GM23338 (cell line): ENCODE results near the gene UVRAG. TPM values are rescaled to one million over a fixed set of nuclear protein-coding genes. Genes with fewer than 3 reads are reported as not detected.

Experiments used
- ATAC-seq: fragments of 200-7000 bp; cut with Tn5 transposase; 3 replicates; pipeline ENCODE4 v1.9.1; 2020
- DNase-seq: peaks from one replicate; pipeline ENCODE4 v3.0.0-alpha.2; 2015; ENCODE audit warnings: low spot score
- H2AFZ ChIP-seq: fragments of 200-600 bp; sonication (generic); 2 replicates; pipeline ENCODE4 v1.8.0; 2016; ENCODE audit warnings: antibody characterized with exemption, mild to moderate bottlenecking, moderate library complexity
- H3F3A ChIP-seq: fragments of 200-600 bp; sonication (generic); replicated peaks from 2 replicates; pipeline ENCODE4 v1.8.0; 2017; ENCODE audit warnings: antibody characterized with exemption, mixed run types, low read depth
- H3K27ac ChIP-seq: fragments of 200-600 bp; sonication (generic); 2 replicates; pipeline ENCODE4 v1.6.1; 2016; ENCODE audit warnings: low read depth
- H3K27me3 ChIP-seq: fragments of 200-600 bp; sonication (generic); 2 replicates; pipeline ENCODE4 v1.8.0; 2016; ENCODE audit warnings: mild to moderate bottlenecking, mixed run types, moderate library complexity; ENCODE audit not compliant: insufficient read depth
- H3K36me3 ChIP-seq: fragments of 200-600 bp; sonication (generic); 2 replicates; pipeline ENCODE4 v1.8.0; 2016; ENCODE audit warnings: mild to moderate bottlenecking; ENCODE audit not compliant: insufficient read depth
- H3K4me1 ChIP-seq: fragments of 200-600 bp; sonication (generic); 2 replicates; pipeline ENCODE4 v1.8.0; 2016; ENCODE audit warnings: mild to moderate bottlenecking, moderate library complexity; ENCODE audit not compliant: insufficient read depth
- H3K4me2 ChIP-seq: fragments of 200-600 bp; sonication (generic); 2 replicates; pipeline ENCODE4 v1.7.1; 2017; ENCODE audit warnings: mixed run types
- H3K4me3 ChIP-seq: fragments of 200-600 bp; sonication (generic); 2 replicates; pipeline ENCODE4 v1.6.1; 2016; ENCODE audit warnings: mixed run types
- H3K79me2 ChIP-seq: fragments of 200-600 bp; sonication (generic); replicated peaks from 2 replicates; pipeline ENCODE4 v1.8.0; 2017; ENCODE audit warnings: mild to moderate bottlenecking; ENCODE audit not compliant: insufficient read depth
- H3K9me2 ChIP-seq: fragments of 200-600 bp; sonication (generic); 2 replicates; pipeline ENCODE4 v1.8.0; 2017; ENCODE audit not compliant: insufficient read depth
- H4K20me1 ChIP-seq: fragments of 200-600 bp; sonication (generic); replicated peaks from 2 replicates; pipeline ENCODE4 v1.8.0; 2017; ENCODE audit warnings: mild to moderate bottlenecking; ENCODE audit not compliant: insufficient read depth
- H3K27ac Mint-ChIP-seq: 2 replicates; pipeline ENCODE4 v1.8.0; 2020; ENCODE audit warnings: inconsistent platforms, mild to moderate bottlenecking, moderate library complexity, mixed read lengths
- H3K27me3 Mint-ChIP-seq: 3 replicates; pipeline ENCODE4 v1.8.0; 2022; ENCODE audit warnings: low read depth, mild to moderate bottlenecking, moderate library complexity, mixed read lengths, inconsistent platforms; ENCODE audit not compliant: insufficient read depth, poor library complexity
- H3K36me3 Mint-ChIP-seq: 3 replicates; pipeline ENCODE4 v1.8.0; 2021; ENCODE audit warnings: low read depth, mild to moderate bottlenecking, inconsistent platforms, moderate library complexity, mixed read lengths
- H3K4me1 Mint-ChIP-seq: 3 replicates; pipeline ENCODE4 v1.8.0; 2020; ENCODE audit warnings: mild to moderate bottlenecking, inconsistent platforms, mixed read lengths
- H3K4me3 Mint-ChIP-seq: 3 replicates; pipeline ENCODE4 v1.8.0; 2021; ENCODE audit warnings: moderate library complexity, mild to moderate bottlenecking, inconsistent platforms, mixed read lengths
- H3K9me3 Mint-ChIP-seq: 3 replicates; pipeline ENCODE4 v1.8.0; 2020; ENCODE audit warnings: moderate library complexity, mild to moderate bottlenecking, inconsistent platforms, mixed read lengths
- CREB1 ChIP-seq: fragments of 250-450 bp; sonication (Bioruptor Pico); IDR thresholded peaks from 2 replicates; pipeline ENCODE4 v1.5.0; 2020; ENCODE audit warnings: low read depth, mild to moderate bottlenecking, moderate library complexity
- EZH2 ChIP-seq: fragments of 200-600 bp; sonication (generic); IDR thresholded peaks from one replicate; pipeline ENCODE4 v1.8.0; 2017; ENCODE audit warnings: antibody characterized with exemption, mild to moderate bottlenecking, low read depth; ENCODE audit not compliant: unreplicated experiment
- EZH2phosphoT487 ChIP-seq: fragments of 200-600 bp; sonication (generic); IDR thresholded peaks from one replicate; pipeline ENCODE4 v1.8.1; 2018; ENCODE audit warnings: antibody characterized with exemption; ENCODE audit not compliant: unreplicated experiment
- JUNB ChIP-seq: IDR thresholded peaks from one replicate; pipeline ENCODE4 v1.6.1; 2016; ENCODE audit warnings: antibody characterized with exemption; ENCODE audit not compliant: unreplicated experiment
- NANOG ChIP-seq: IDR thresholded peaks from 2 replicates; pipeline ENCODE4 v1.6.1; 2016; ENCODE audit warnings: antibody characterized with exemption, borderline replicate concordance
- POLR2AphosphoS5 ChIP-seq: IDR thresholded peaks from 2 replicates; pipeline ENCODE4 v1.6.1; 2016; ENCODE audit warnings: antibody characterized with exemption, low read depth
- STAT1 ChIP-seq: IDR thresholded peaks from one replicate; pipeline ENCODE4 v1.6.1; 2016; ENCODE audit warnings: antibody characterized with exemption; ENCODE audit not compliant: unreplicated experiment
- ZNF114 ChIP-seq: fragments of 250-450 bp; sonication (Bioruptor Pico); IDR thresholded peaks from 2 replicates; pipeline ENCODE4 v1.5.0; 2020; ENCODE audit warnings: mild to moderate bottlenecking, moderate library complexity
- ZNF331 ChIP-seq: fragments of 250-450 bp; sonication (Bioruptor Pico); IDR thresholded peaks from 2 replicates; pipeline ENCODE4 v1.5.0; 2020; ENCODE audit warnings: low read depth, mild to moderate bottlenecking, moderate library complexity
- polyA plus RNA-seq: library from polyadenylated mRNA; unstranded; fragments of >200 nt; fragmentation: Nextera tagmentation; extraction: Ambion mirVana; gene quantifications from 2 replicates; pipeline ENCODE4 v1.2.1, GENCODE V29; 2016
- total RNA-seq: library from RNA; depleted of rRNA; stranded (reverse); fragments of >200 nt; shearing (Covaris generic); gene quantifications from 2 replicates; pipeline ENCODE4 v1.2.3, GENCODE V29; 2014
- TF ChIP-seq, protein P1 (sequence below): fragments of 250-450 bp; sonication (Bioruptor Pico); IDR thresholded peaks from 2 replicates; pipeline ENCODE4 v1.5.0; 2020; ENCODE audit warnings: mild to moderate bottlenecking, moderate library complexity
- TF ChIP-seq, protein P2 (sequence below), 2 experiments: fragments of 200-600 bp in 1 of 2; sonication (generic) in 1 of 2; conservative IDR thresholded peaks; 2 replicates each; pipeline versions ENCODE4 v1.5.1 to v1.6.1; 2016 to 2017; ENCODE audit warnings: antibody characterized with exemption in 2 of 2, low read depth in 2 of 2, mild to moderate bottlenecking in 2 of 2, moderate library complexity in 1 of 2
- TF ChIP-seq, protein P3 (sequence below): IDR thresholded peaks from one replicate; pipeline ENCODE4 v1.6.1; 2018; ENCODE audit warnings: antibody characterized with exemption; ENCODE audit not compliant: unreplicated experiment
- TF ChIP-seq, protein P4 (sequence below): IDR thresholded peaks from 2 replicates; pipeline ENCODE4 v1.6.1; 2016; ENCODE audit warnings: antibody characterized with exemption

The UVRAG gene
- total and polyA plus RNA-seq, 2 experiments from 2014 or later = 15.3 to 17.4 TPM

DNA sequence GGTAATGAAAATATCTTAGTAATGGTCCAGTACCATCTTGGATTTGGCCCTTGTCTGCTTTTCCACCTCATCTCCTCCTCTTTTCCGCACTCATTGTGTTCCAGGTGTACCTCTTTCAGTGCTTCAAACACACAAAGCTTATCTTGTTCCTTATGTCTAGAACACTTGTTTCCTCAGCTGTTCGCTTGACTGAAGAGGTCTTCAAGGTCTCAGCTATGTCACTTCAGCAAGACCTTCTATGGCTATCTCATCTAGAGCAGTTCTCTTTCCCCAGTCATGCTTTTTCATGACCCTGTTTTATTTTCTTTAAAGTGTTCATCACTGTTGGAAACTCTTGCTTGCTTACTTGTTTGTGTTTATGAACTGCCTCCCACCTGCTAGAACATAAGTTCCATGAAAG, 47.4 kb downstream of the UVRAG start:
- TF ChIP-seq ZNF114 (CRISPR knock-in tag) (no peak), JUNB (no peak), POLR2AphosphoS5 (no peak), ZNF331 (CRISPR knock-in tag) (no peak), STAT1 (no peak), NANOG (no peak), CREB1 (no peak), EZH2phosphoT487 (no peak), EZH2 (no peak)
- TF ChIP-seq, protein P1, sequence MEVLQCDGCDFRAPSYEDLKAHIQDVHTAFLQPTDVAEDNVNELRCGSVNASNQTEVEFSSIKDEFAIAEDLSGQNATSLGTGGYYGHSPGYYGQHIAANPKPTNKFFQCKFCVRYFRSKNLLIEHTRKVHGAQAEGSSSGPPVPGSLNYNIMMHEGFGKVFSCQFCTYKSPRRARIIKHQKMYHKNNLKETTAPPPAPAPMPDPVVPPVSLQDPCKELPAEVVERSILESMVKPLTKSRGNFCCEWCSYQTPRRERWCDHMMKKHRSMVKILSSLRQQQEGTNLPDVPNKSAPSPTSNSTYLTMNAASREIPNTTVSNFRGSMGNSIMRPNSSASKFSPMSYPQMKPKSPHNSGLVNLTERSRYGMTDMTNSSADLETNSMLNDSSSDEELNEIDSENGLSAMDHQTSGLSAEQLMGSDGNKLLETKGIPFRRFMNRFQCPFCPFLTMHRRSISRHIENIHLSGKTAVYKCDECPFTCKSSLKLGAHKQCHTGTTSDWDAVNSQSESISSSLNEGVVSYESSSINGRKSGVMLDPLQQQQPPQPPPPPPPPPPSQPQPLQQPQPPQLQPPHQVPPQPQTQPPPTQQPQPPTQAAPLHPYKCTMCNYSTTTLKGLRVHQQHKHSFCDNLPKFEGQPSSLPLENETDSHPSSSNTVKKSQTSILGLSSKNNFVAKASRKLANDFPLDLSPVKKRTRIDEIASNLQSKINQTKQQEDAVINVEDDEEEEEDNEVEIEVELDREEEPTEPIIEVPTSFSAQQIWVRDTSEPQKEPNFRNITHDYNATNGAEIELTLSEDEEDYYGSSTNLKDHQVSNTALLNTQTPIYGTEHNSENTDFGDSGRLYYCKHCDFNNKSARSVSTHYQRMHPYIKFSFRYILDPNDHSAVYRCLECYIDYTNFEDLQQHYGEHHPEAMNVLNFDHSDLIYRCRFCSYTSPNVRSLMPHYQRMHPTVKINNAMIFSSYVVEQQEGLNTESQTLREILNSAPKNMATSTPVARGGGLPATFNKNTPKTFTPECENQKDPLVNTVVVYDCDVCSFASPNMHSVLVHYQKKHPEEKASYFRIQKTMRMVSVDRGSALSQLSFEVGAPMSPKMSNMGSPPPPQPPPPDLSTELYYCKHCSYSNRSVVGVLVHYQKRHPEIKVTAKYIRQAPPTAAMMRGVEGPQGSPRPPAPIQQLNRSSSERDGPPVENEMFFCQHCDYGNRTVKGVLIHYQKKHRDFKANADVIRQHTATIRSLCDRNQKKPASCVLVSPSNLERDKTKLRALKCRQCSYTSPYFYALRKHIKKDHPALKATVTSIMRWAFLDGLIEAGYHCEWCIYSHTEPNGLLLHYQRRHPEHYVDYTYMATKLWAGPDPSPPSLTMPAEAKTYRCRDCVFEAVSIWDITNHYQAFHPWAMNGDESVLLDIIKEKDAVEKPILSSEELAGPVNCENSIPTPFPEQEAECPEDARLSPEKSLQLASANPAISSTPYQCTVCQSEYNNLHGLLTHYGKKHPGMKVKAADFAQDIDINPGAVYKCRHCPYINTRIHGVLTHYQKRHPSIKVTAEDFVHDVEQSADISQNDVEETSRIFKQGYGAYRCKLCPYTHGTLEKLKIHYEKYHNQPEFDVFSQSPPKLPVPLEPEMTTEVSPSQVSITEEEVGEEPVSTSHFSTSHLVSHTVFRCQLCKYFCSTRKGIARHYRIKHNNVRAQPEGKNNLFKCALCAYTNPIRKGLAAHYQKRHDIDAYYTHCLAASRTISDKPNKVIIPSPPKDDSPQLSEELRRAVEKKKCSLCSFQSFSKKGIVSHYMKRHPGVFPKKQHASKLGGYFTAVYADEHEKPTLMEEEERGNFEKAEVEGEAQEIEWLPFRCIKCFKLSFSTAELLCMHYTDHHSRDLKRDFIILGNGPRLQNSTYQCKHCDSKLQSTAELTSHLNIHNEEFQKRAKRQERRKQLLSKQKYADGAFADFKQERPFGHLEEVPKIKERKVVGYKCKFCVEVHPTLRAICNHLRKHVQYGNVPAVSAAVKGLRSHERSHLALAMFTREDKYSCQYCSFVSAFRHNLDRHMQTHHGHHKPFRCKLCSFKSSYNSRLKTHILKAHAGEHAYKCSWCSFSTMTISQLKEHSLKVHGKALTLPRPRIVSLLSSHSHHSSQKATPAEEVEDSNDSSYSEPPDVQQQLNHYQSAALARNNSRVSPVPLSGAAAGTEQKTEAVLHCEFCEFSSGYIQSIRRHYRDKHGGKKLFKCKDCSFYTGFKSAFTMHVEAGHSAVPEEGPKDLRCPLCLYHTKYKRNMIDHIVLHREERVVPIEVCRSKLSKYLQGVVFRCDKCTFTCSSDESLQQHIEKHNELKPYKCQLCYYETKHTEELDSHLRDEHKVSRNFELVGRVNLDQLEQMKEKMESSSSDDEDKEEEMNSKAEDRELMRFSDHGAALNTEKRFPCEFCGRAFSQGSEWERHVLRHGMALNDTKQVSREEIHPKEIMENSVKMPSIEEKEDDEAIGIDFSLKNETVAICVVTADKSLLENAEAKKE (CRISPR knock-in tag) = no peak
- TF ChIP-seq, protein P2, sequence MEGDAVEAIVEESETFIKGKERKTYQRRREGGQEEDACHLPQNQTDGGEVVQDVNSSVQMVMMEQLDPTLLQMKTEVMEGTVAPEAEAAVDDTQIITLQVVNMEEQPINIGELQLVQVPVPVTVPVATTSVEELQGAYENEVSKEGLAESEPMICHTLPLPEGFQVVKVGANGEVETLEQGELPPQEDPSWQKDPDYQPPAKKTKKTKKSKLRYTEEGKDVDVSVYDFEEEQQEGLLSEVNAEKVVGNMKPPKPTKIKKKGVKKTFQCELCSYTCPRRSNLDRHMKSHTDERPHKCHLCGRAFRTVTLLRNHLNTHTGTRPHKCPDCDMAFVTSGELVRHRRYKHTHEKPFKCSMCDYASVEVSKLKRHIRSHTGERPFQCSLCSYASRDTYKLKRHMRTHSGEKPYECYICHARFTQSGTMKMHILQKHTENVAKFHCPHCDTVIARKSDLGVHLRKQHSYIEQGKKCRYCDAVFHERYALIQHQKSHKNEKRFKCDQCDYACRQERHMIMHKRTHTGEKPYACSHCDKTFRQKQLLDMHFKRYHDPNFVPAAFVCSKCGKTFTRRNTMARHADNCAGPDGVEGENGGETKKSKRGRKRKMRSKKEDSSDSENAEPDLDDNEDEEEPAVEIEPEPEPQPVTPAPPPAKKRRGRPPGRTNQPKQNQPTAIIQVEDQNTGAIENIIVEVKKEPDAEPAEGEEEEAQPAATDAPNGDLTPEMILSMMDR (conservative IDR thresholded peaks at IDR 0.05; ENCODE audit: low read depth in 2 of 2) = no peak
- TF ChIP-seq, protein P3, sequence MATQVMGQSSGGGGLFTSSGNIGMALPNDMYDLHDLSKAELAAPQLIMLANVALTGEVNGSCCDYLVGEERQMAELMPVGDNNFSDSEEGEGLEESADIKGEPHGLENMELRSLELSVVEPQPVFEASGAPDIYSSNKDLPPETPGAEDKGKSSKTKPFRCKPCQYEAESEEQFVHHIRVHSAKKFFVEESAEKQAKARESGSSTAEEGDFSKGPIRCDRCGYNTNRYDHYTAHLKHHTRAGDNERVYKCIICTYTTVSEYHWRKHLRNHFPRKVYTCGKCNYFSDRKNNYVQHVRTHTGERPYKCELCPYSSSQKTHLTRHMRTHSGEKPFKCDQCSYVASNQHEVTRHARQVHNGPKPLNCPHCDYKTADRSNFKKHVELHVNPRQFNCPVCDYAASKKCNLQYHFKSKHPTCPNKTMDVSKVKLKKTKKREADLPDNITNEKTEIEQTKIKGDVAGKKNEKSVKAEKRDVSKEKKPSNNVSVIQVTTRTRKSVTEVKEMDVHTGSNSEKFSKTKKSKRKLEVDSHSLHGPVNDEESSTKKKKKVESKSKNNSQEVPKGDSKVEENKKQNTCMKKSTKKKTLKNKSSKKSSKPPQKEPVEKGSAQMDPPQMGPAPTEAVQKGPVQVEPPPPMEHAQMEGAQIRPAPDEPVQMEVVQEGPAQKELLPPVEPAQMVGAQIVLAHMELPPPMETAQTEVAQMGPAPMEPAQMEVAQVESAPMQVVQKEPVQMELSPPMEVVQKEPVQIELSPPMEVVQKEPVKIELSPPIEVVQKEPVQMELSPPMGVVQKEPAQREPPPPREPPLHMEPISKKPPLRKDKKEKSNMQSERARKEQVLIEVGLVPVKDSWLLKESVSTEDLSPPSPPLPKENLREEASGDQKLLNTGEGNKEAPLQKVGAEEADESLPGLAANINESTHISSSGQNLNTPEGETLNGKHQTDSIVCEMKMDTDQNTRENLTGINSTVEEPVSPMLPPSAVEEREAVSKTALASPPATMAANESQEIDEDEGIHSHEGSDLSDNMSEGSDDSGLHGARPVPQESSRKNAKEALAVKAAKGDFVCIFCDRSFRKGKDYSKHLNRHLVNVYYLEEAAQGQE = no peak
- TF ChIP-seq, protein P4, sequence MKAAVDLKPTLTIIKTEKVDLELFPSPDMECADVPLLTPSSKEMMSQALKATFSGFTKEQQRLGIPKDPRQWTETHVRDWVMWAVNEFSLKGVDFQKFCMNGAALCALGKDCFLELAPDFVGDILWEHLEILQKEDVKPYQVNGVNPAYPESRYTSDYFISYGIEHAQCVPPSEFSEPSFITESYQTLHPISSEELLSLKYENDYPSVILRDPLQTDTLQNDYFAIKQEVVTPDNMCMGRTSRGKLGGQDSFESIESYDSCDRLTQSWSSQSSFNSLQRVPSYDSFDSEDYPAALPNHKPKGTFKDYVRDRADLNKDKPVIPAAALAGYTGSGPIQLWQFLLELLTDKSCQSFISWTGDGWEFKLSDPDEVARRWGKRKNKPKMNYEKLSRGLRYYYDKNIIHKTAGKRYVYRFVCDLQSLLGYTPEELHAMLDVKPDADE = no peak
- DNase-seq (no peak), ATAC-seq (no peak)
- H3K27me3 Mint-ChIP-seq = peaks cover 2% of the 10 kb centered on the region
- no peak overlapping the region for H3K4me3 Mint-ChIP-seq
- H3K27ac Mint-ChIP-seq = no peak overlapping the region
- H3K27ac ChIP-seq = no peak overlapping the region
- no peaks in the 10 kb centered on the region for H3F3A ChIP-seq
- H3K27me3 ChIP-seq = no peaks in the 10 kb centered on the region
- no peaks in the 10 kb centered on the region for H3K36me3 Mint-ChIP-seq
- H3K79me2 ChIP-seq = no peaks in the 10 kb centered on the region
- no peaks in the 10 kb centered on the region for H3K36me3 ChIP-seq
- H3K4me3 ChIP-seq = no peak overlapping the region
- H3K9me3 Mint-ChIP-seq = no peaks in the 10 kb centered on the region
- no peaks in the 10 kb centered on the region for H4K20me1 ChIP-seq
- no peak overlapping the region for H2AFZ ChIP-seq
- H3K4me1 ChIP-seq = no peaks in the 10 kb centered on the region
- H3K9me2 ChIP-seq = no peaks in the 10 kb centered on the region
- no peak overlapping the region for H3K4me2 ChIP-seq
- H3K4me1 Mint-ChIP-seq = no peaks in the 10 kb centered on the region
